GM06990 (cell line): ENCODE results near the gene PIN4.

Experiments used
- DNase-seq: peaks from one replicate; pipeline ENCODE4 v3.0.0-alpha.2; 2011; ENCODE audit not compliant: insufficient read length; ENCODE audit errors: extremely low read depth
- H3K27me3 ChIP-seq: replicated peaks from 2 replicates; pipeline ENCODE4 v1.6.0; 2011; ENCODE audit warnings: low read length; ENCODE audit not compliant: control insufficient read depth, insufficient read depth
- H3K36me3 ChIP-seq: 2 replicates; pipeline ENCODE4 v1.5.1; 2011; ENCODE audit warnings: low read length; ENCODE audit not compliant: control insufficient read depth, insufficient read depth
- H3K4me3 ChIP-seq: replicated peaks from 2 replicates; pipeline ENCODE4 v1.5.1; 2011; ENCODE audit warnings: low read depth, mild to moderate bottlenecking, control low read depth, low read length
- CTCF ChIP-seq: IDR thresholded peaks from 2 replicates; pipeline ENCODE4 v1.5.1; 2011; ENCODE audit warnings: low read length, control low read depth, mild to moderate bottlenecking, inconsistent platforms; ENCODE audit not compliant: insufficient read depth, poor library complexity, severe bottlenecking

Gene PIN4

GRCh38 chrX:72181178-72182125 is at the start of gene PIN4:
Gene PIN4, plus strand, starts transcription at chrX:72181757. Its CDS starts 29 bp downstream, at chrX:72181786.
- H3K36me3 ChIP-seq = no peaks in the 10 kb centered on the region
- TF ChIP-seq CTCF = no peak
- peak; percentile 94 for DNase-seq
- peak within 1 kb of the TSS; percentile 76 for H3K4me3 ChIP-seq
- no peaks in the 10 kb centered on the region for H3K27me3 ChIP-seq

GRCh38 chrX:72132456-72132855 is 49.1 kb upstream of the PIN4 start:
- no peak for TF ChIP-seq CTCF
- no peak overlapping the region; the same call in 1 of the 2 replicates for H3K4me3 ChIP-seq
- H3K27me3 ChIP-seq = no peaks in the 10 kb centered on the region; the same call in none of the 2 replicates
- DNase-seq = no peak
- H3K36me3 ChIP-seq = no peaks in the 10 kb centered on the region

DNA sequence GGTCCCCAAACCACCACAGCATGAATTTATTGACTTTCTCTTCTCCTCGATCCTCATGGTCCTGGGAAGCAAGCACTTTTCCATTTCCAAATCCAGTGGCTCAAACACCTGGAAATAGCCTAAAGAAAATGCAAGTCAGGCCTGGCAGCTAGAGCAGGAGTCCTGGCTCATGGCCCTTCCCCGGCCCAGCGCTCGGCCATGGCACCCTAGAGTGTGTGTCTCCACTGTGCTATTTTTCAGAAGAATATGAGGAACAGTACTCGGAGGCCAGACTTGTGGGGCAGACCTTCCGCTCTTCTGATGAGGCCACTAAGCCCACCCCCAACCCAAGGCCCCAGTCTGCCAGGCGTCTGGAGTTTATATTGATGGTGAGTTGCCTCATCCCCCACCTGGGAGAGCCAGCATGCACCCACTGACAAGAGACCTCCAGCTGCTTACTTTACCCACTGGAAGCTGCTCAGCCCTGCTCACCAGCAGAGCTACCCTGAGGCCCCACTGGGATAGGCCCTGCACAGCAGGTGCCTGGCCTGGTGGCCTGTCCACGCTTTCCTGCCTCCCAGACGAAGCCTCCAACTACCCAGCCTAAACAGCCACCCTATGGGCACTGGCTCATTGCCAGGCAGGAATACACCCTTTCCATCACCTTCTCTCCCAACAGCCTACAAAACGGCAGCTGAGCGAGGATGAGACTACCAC is 47.6 kb upstream of the PIN4 start:
- Histone ChIP-seq H3K4me3 (no peak overlapping the region), H3K36me3 (no peaks in the 10 kb centered on the region), H3K27me3 (no peaks in the 10 kb centered on the region; the same call in none of the 2 replicates)
- no peak for DNase-seq
- TF ChIP-seq CTCF = no peak

DNA sequence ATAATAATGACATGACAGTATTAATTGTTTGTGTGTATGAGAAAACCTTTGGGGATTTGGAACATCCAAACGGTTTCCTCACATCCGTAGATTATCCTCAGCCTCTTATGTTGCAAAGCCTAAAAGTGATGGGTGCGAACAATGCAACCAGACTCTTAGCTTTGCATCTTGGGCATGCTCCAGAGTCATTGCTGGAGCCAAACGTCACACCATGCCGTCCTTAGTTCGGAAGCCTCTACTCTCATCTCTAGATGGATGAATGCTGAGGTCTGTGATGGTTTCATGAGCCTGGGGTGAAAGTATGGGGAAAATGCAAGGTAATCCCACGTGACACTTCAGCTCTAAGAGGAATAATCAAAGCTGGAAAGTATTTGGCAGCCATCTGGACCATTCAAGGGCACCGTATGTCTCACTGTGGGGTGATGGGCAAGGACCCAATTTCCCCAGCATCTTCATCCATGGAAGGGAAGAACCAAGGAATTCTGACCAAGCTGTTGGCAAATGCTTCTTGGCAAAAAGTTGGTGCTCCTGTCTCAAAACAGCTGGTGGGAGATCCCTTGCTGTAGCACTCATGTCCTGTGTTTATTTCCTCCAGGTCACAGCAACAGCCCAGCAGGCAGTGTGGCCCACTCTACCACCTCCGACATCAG is 43.6 kb upstream of the PIN4 start:
- H3K27me3 ChIP-seq = no peaks in the 10 kb centered on the region; the same call in 1 of the 2 replicates
- H3K36me3 ChIP-seq = no peaks in the 10 kb centered on the region
- no peak for DNase-seq

More for the DNA sequence above, 43.6 kb upstream of the PIN4 start:
- no peak overlapping the region for H3K4me3 ChIP-seq
- no peak for TF ChIP-seq CTCF
